Hematopoietic multipotent progenitor cell treated with erythropoietin and hydrocortisone succinate and interleukin-3 and kit ligand, for 4 days (in vitro differentiated cells): Measurements from ENCODE around the gene SEC16B.
A peak's percentile ranks its signal among the peaks of the same experiment; 100 is the strongest.

Experiments used
- DNase-seq: peaks from one replicate; pipeline ENCODE4 v3.0.0-alpha.2; 2015

Gene SEC16B

GRCh38 chr1:177941976-177942375 lies 27.9 kb downstream of the SEC16B start:
- no peak for DNase-seq

- no peak for DNase-seq
Observed at GRCh38 chr1:177940682-177941081, 29.2 kb downstream of the SEC16B start.

- DNase-seq, result no peak
Observed at GRCh38 chr1:177937931-177938330, 31.9 kb downstream of the SEC16B start.

DNA sequence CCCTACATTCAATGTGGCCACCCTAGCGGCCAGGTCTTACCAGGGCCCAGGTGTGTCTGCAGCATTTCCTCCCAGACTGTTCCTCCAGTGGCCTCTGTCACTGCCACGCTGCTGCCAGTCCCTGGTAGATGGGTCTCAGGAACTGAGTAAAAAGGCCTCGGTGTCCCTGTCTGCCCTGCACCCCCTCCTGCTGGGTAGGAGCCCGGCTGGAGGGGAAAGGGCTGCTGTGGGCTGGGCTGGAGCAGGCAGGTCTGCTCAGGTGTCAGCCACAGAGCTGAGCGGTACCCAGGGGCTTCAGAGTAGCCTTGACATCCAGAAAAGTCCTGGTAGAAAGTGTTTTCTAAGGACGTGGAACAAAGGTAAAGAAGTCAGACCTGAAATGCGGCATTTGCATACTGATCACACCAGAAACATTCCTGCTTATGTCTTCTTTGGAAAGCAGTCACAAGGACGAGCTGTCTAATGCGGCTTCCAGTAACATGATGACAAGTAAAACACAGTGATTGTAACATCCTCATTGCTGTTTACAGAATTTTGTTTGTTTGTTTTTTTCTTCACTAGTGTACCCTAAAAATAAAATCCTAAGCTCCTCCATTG lies 32.6 kb downstream of the SEC16B start:
- no peak for DNase-seq

GRCh38 chr1:177935638-177936415 lies 34.0 kb downstream of the SEC16B start:
- no peak for DNase-seq

- no peak for DNase-seq
Observed at GRCh38 chr1:177934927-177935326, 34.9 kb downstream of the SEC16B start.

GRCh38 chr1:177934461-177934860 lies 35.4 kb downstream of the SEC16B start:
- DNase-seq, result no peak

DNA sequence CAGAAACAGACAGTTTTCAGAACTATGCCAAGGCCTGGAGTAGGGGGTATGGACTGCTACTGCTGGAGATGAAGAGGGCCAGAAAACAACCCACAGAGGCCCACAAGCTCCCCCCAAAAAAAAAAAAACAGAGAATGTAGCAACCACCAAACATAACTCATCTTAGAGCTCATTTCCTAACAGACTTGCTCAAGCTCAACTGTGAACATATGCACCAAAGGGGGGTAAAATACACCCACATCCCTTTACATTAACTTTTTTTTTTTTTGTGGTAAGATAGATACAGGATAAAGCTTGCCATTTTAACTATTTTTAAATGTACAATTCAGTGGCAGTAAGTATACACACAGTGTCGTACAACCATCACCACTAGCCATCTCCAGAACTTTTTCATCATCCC lies 36.0 kb downstream of the SEC16B start:
- DNase-seq, result peak; percentile 69

GRCh38 chr1:177932123-177932522 lies 37.7 kb downstream of the SEC16B start:
- no peak for DNase-seq

DNA sequence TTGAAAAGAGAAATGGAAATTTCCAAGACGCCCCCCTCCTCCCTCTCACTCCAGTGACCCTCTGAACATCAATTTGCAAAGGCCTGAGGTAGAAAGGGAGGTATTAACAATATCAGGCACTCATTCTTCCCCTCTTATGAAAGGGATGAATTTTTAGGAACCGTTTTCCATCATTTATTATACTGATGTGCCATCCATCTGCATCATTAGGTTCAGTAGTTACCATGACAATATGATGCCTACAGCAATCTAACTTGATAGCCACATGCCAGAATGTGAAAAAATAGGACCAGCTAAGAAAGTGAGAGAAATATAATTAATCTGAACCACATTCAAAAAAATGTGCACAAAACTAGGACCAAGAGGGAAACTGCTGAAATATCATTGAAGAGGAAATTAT lies 40.9 kb downstream of the SEC16B start:
- no peak for DNase-seq

GRCh38 chr1:177928194-177928593 lies 41.7 kb downstream of the SEC16B start:
- DNase-seq, result no peak

DNA sequence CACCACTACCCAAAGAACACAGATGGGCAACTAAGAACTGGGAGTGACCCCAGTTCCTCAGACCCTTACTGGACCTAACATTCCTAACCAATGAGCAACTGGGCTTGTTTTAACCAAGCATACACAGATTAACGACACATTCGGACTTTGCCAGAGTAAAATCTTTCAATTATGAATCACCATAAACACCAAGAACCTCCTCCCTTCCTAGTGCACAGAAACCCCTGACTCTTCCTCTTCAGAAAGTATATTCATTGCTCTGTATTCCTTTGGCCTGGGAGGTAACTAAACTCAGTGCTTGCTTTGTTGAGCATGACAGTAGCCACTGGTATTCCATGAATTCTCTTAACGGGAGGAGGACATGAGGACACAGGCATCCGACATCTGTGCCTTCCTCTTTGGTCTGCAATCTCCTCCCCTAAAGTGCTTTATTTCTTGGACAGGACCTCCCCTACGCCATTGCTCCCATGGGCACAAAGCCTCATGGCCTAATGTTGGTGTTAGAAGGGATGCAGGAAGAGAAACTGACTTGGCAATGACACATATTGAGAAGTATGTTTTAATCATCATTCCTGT lies 42.7 kb downstream of the SEC16B start:
- DNase-seq, result no peak

DNA sequence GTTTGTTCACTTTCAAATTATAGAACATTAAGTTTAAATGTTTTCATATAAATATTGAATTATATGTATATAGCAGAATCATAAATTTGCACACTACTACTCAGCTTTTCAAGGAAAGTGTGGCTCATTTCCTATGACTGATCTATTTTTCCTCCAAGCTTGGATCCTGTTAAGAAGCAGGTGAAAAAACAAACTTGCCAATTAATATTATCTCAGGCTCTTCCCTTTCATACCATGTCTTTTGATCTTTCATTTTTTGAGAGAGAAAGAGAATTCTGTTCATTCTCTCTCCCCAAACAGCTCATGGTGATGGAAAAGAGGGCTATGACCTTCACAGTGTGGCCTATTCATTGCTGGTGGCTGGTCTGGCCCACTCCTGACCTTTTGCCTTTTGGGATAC lies 43.7 kb downstream of the SEC16B start:
- DNase-seq, result no peak

DNA sequence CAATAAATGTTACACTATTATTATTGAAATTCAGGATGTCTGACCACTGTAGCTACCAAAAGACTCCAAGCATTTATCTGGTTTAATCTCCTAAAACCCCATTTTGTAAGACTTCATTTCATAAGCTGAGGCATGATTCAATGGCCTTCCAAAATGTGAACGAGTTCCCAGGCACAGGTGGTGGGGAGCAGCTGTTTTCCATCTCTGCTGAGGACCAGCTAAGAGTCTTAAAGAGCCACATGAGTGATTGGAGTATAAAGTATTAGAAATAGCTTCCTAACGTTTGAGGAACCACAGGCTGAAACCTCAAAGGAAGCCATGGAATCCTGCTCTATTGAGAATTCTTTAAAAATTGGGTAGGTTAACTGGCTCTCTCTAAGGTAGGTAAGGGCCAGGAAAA lies 44.9 kb downstream of the SEC16B start:
- no peak for DNase-seq

GRCh38 chr1:177923441-177923840 lies 46.4 kb downstream of the SEC16B start:
- no peak for DNase-seq

DNA sequence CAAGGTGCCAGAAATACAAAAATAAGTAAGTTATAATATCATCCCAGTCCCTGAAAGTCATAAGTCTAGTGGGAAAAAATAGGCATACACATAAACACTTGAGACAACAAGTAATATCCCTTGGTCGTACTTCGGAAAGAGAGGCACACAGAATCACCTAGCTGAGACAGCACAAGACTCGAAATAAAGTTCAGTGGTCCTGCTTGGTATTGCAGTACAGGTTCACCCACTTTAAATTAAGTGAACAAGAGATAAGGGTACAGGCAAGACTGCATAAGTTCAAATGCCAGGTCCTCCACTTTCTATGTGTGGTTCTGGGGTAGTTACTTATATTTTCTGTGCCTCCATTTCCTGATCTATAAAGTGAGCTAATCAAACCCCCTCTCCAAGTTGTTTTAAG lies 47.6 kb downstream of the SEC16B start:
- peak; percentile 4 for DNase-seq

DNA sequence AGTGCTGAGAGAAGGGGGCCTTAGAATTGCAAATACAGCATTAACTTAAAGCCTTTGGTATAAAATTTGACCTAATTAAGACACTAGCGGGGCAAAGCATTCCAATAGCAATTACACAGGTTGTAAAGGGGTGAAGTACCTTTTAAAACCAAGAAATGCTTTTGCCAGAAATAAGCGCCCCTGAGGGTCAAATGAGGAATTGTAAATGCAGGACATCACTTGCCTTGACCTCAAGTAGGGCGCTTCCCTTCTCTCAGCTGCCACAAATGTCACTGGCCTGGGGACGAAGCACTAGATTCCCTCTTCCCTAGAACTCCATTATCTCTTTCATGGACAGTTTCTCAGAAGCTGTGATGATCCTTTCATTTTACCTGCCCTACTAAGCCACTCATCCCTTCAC lies 48.3 kb downstream of the SEC16B start:
- no peak for DNase-seq

DNA sequence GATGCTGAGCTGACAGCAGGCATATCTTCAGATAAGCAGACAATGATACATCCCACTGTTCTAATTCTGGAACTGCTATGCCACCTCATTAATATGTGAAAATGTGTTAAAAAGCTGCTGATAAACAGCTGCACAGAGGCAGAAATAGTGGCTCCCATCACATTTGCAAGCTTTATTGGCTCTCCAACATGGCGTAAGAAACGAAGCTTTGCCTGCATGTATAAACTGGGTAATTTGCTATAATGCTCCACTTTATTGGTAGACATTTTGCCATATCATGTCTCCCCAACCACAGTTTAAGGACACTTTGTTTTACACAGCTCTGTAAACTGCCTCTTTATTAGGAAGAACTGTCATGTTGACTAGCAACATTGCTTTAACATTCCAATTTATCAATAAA lies 49.8 kb downstream of the SEC16B start:
- DNase-seq, result no peak

- DNase-seq, result no peak
Observed at GRCh38 chr1:177915641-177916040, 54.2 kb downstream of the SEC16B start.

GRCh38 chr1:177914603-177915002 lies 55.3 kb downstream of the SEC16B start:
- DNase-seq, result no peak

DNA sequence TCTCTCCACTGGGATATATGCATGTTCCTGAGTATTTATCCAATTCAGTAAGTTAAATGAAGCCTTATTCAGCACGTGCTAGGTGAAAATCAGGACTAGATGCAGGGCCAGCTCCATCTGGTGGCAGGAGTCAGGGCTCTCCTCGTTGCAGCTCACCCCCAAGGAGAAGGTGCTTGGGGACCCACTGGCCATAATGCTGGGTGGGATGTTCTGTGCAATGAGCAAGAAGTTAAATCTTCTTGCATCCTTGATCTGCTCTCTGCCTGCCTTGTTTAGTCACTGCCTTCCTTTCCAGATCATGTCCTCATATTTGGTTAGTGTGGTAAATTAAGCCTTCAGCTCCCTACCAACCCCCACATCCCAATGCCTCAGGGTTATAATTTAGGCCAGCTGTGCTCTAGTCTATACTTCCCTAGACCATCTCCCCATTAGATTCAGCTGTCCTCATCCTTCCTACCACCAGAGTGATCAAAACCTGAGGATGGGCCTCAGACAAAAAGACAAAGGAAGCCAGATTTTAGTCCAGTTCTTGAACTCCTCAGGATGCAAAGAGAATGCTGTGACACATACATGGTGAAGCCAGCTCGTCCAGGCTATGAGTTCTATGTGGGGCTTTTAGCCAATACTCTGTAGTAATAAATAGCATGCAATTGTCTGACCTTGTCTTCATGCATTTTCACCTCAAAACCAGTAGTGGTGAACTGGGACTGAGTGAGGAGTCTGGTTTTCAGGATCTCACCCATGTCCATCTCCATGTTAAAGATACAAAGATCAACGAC lies 55.9 kb downstream of the SEC16B start:
- DNase-seq, result peak; percentile 22

- no peak for DNase-seq
Observed at GRCh38 chr1:177912991-177913390, 56.9 kb downstream of the SEC16B start.

GRCh38 chr1:177909416-177909815 lies 60.4 kb downstream of the SEC16B start:
- DNase-seq, result no peak

DNA sequence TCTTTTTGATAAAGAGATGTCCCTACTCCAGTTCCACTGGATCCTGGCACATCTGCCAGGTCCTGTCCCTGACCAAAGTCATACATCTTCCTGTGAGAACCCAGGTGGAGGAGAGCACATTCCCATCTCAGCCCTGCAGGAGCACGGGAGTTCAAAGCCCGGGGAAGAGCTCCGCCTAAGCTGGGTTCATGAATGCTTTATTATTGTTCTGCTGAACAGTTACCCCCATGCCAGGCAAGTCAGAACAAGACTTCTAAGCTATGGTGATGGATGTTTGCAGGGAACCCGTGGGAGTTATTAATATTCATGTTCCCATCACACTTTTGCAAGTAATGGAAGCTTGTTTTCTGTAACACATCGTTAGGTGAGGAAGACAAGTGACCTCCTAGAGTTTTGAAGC lies 62.9 kb downstream of the SEC16B start:
- no peak for DNase-seq
